Duodenal mucosa (tissue), 2 donors: Measurements from ENCODE around the gene CAMKV.
"Not testable (repeated sequence)": the region's sequence is repeated elsewhere in the genome, so short reads cannot be mapped to it uniquely, and the experiment has no call there.

Experiments
- H3K27ac ChIP-seq: one replicate; pipeline ENCODE4 v1.7.0; 2013; ENCODE audit warnings: low read depth, low read length
- H3K27me3 ChIP-seq, 2 donors: one replicate each; pipeline ENCODE4 v1.7.0; 2013; ENCODE audit warnings: low read length in 2 of 2, control low read depth in 1 of 2; ENCODE audit not compliant: insufficient read depth in 2 of 2, control insufficient read depth in 1 of 2
- H3K36me3 ChIP-seq, 2 donors: one replicate each; pipeline ENCODE4 v1.7.0; 2013; ENCODE audit warnings: low read length in 2 of 2, control low read depth in 1 of 2; ENCODE audit not compliant: insufficient read depth in 2 of 2, control insufficient read depth in 1 of 2
- H3K4me1 ChIP-seq, 2 donors: one replicate each; pipeline ENCODE4 v1.7.0; 2013; ENCODE audit warnings: low read length in 2 of 2, control low read depth in 1 of 2; ENCODE audit not compliant: insufficient read depth in 2 of 2, control insufficient read depth in 1 of 2
- H3K4me3 ChIP-seq, 2 donors: one replicate each; pipeline ENCODE4 v1.7.0; 2013; ENCODE audit warnings: low read length in 2 of 2, low read depth in 1 of 2
- H3K9ac ChIP-seq, 2 donors: one replicate each; pipeline ENCODE4 v1.7.0; 2013; ENCODE audit warnings: low read length in 2 of 2, low read depth in 1 of 2
- H3K9me3 ChIP-seq, 2 donors: one replicate each; pipeline ENCODE4 v1.7.0; 2013; ENCODE audit warnings: low read length in 2 of 2, control low read depth in 1 of 2; ENCODE audit not compliant: control insufficient read depth in 1 of 2

CAMKV gene

GRCh38 chr3:49869525-49870126 is at the start of gene CAMKV:
CAMKV (minus strand) TSS chr3:49869906; CDS start chr3:49862388, 7,518 bp downstream.
- no peaks in the 10 kb centered on the region for H3K9me3 ChIP-seq
- peak within 1 kb of the TSS; percentile 25 to 45 for H3K4me3 ChIP-seq
- peaks cover 22 to 29% of the 10 kb centered on the region in 2 donors for H3K27me3 ChIP-seq
- H3K9ac ChIP-seq, result no peak within 1 kb of the TSS
- H3K27ac ChIP-seq, result no peak within 1 kb of the TSS
- H3K36me3 ChIP-seq, result no peaks in the 10 kb centered on the region
- H3K4me1 ChIP-seq, result peaks cover 15 to 24% of the 10 kb centered on the region in 2 donors

GRCh38 chr3:49917806-49918590 is 48.3 kb upstream of the CAMKV start:
- Histone ChIP-seq H3K4me1 (peaks cover 0 to 10% of the 10 kb centered on the region in 2 donors), H3K36me3 (peaks cover 6 to 19% of the 10 kb centered on the region in 2 donors)
- H3K27ac ChIP-seq, H3K4me3 ChIP-seq, H3K27me3 ChIP-seq, H3K9me3 ChIP-seq, H3K9ac ChIP-seq: not testable (repeated sequence)

- Histone ChIP-seq H3K36me3 (peaks cover 13 to 32% of the 10 kb centered on the region in 2 donors), H3K4me1 (peaks cover 0 to 10% of the 10 kb centered on the region in 2 donors), H3K27ac (no peak overlapping the region), H3K9ac (no peak overlapping the region), H3K4me3 (no peak overlapping the region), H3K9me3 (no peaks in the 10 kb centered on the region), H3K27me3 (no peaks in the 10 kb centered on the region)
These were observed 47.0 kb upstream of the CAMKV start for GRCh38 chr3:49916686-49917085.

- H3K27me3 ChIP-seq, result no peaks in the 10 kb centered on the region
- peaks cover 15 to 45% of the 10 kb centered on the region in 2 donors for H3K36me3 ChIP-seq
- no peak overlapping the region for H3K27ac ChIP-seq
- H3K9ac ChIP-seq, result no peak overlapping the region
- H3K9me3 ChIP-seq, result no peaks in the 10 kb centered on the region
- H3K4me1 ChIP-seq, result peaks cover 0 to 10% of the 10 kb centered on the region in 2 donors
- H3K4me3 ChIP-seq, result no peak overlapping the region
These were observed 45.2 kb upstream of the CAMKV start for GRCh38 chr3:49914906-49915305.

- Histone ChIP-seq H3K36me3 (peaks cover 16 to 59% of the 10 kb centered on the region in 2 donors), H3K4me1 (peaks cover 10 to 17% of the 10 kb centered on the region in 2 donors), H3K27ac (no peak overlapping the region), H3K9ac (no peak overlapping the region), H3K27me3 (no peaks in the 10 kb centered on the region), H3K4me3 (no peak overlapping the region), H3K9me3 (no peaks in the 10 kb centered on the region)
These were observed 43.2 kb upstream of the CAMKV start for GRCh38 chr3:49912881-49913281.

- no peaks in the 10 kb centered on the region for H3K27me3 ChIP-seq
- no peak overlapping the region for H3K27ac ChIP-seq
- no peak overlapping the region for H3K9ac ChIP-seq
- no peak overlapping the region for H3K4me3 ChIP-seq
- H3K36me3 ChIP-seq, result peaks cover 12 to 56% of the 10 kb centered on the region in 2 donors
- no peaks in the 10 kb centered on the region for H3K9me3 ChIP-seq
- H3K4me1 ChIP-seq, result peaks cover 19 to 27% of the 10 kb centered on the region in 2 donors
These were observed 41.9 kb upstream of the CAMKV start for GRCh38 chr3:49911611-49912010.

GRCh38 chr3:49911124-49911420 is 41.4 kb upstream of the CAMKV start:
- no peak overlapping the region for H3K4me3 ChIP-seq
- H3K9ac ChIP-seq, result no peak overlapping the region
- no peaks in the 10 kb centered on the region for H3K27me3 ChIP-seq
- H3K36me3 ChIP-seq, result peaks cover 12 to 55% of the 10 kb centered on the region in 2 donors
- H3K27ac ChIP-seq, result no peak overlapping the region
- peaks cover 25 to 29% of the 10 kb centered on the region in 2 donors for H3K4me1 ChIP-seq
- H3K9me3 ChIP-seq, result no peaks in the 10 kb centered on the region

- no peak overlapping the region for H3K27ac ChIP-seq
- no peak overlapping the region for H3K9ac ChIP-seq
- H3K36me3 ChIP-seq, result peaks cover 12 to 55% of the 10 kb centered on the region in 2 donors
- no peaks in the 10 kb centered on the region for H3K27me3 ChIP-seq
- no peaks in the 10 kb centered on the region for H3K9me3 ChIP-seq
- peaks cover 29 to 30% of the 10 kb centered on the region in 2 donors for H3K4me1 ChIP-seq
- no peak overlapping the region for H3K4me3 ChIP-seq
These were observed 40.9 kb upstream of the CAMKV start for GRCh38 chr3:49910409-49911123.

- no peak overlapping the region for H3K27ac ChIP-seq
- H3K4me1 ChIP-seq, result peaks cover 40 to 47% of the 10 kb centered on the region in 2 donors
- no peak overlapping the region for H3K4me3 ChIP-seq
- H3K9ac ChIP-seq, result no peak overlapping the region
- H3K27me3 ChIP-seq, result no peaks in the 10 kb centered on the region
- H3K9me3 ChIP-seq, result no peaks in the 10 kb centered on the region
- peaks cover 12 to 53% of the 10 kb centered on the region in 2 donors for H3K36me3 ChIP-seq
These were observed 38.9 kb upstream of the CAMKV start for GRCh38 chr3:49908373-49909199.
